ENCODE data around the gene SLC6A6.

SLC6A6 gene

DNA sequence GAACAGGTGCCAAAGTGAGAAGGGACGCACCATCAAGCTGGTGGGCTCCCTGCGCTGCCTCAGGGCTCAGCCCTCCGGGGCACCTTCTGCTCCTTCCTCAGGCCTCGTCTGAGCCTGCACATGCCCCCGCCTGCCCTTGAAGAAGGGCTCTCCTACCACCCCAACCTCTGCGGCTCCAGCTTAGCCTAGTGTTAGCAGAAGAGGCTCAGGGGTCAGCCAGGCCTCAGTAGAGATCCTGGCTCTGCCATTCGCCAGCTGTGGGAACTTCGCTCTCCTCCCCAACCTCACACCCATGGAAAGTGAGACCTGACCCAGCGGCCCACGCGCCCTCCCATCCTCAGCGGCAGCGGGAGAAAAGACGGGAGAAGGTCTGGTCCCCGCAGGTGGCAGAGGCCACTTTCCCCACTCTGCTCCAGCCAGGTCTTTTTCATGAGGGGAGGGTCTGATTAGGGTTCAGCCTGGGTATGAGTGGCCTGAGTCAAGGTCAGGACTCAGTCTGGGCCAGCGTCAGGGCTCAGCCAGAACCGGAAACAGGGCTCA lies 129.5 kb downstream of the SLC6A6 start:
- no peak for DNase-seq

DNA sequence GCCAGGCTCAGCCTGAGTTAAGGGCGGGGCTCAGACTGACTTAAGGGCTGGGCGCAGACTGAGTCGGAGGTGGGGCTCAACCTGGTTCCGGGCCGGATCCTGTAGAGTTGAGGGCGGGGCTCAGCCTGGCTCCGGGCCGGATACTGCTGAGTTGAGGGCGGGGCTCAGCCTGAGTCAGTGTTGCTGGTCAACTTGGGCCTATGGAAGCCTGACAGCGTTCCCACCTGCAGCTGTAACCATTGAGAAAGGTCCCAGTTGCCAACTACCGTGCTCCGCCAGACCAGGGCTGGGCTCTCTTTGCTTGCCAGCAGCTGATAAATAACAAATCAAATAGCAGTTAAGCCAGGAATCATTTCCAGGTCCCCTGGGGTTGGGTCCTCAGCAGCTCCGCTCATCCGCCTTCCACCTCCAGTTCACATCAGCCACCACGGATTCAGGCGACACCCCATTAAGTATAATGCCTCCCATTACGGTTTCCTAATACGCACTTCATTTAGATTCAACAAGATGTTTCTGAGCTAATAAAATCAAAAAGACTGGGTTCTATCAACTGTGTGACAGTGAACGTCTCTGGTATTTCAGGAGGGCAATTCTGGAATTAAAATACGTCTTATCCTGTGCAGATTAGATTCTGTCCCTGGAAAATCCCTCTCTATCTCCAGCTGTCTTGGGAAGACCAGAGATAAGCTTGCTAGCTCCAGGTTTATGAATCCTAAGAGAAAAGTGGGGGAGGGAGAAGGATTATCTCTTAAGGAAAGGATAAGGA lies 130.5 kb downstream of the SLC6A6 start:
- DNase-seq = no peak

- no peak for DNase-seq
These were observed 131.1 kb downstream of the SLC6A6 start for GRCh38 chr3:14533457-14533958.

DNA sequence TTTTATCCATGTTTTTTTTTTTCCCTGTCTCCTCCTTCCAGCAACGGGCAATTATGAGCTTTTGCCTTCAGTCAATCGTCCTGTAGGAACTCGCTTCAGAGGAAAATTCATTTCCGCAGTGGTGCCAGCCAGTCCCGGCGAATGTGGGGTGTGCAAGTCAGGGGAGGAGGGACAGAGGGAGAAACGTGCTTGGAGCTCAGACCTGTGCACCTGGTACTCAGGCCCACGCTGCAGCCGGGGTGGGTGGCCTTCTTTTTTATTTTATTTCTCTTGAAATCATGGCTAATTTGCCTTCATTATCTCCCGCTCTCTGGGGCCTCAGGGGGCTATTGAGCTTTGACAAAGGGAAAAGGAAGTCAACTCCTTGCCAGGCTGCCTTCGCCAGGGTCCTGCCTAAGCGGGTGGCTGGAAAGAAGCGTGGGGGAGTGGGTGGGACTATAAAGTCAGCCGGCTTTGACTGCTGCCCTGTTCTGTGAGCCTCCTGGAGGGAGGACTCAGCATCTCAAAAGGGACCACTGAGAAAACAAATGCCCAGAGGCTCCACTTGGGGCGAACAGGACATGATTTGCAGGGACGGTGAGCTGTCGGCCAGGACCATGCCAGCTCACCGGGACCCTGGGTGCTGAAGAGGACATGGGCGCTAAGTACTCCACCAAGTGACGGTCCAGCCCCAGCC lies 132.2 kb downstream of the SLC6A6 start:
- DNase-seq = no peak

- no peak for DNase-seq
These were observed 133.2 kb downstream of the SLC6A6 start for GRCh38 chr3:14535616-14536015.

GRCh38 chr3:14536055-14536815 lies 133.8 kb downstream of the SLC6A6 start:
- DNase-seq = no peak

- no peak for DNase-seq
These were observed 134.6 kb downstream of the SLC6A6 start for GRCh38 chr3:14536837-14537589.

DNA sequence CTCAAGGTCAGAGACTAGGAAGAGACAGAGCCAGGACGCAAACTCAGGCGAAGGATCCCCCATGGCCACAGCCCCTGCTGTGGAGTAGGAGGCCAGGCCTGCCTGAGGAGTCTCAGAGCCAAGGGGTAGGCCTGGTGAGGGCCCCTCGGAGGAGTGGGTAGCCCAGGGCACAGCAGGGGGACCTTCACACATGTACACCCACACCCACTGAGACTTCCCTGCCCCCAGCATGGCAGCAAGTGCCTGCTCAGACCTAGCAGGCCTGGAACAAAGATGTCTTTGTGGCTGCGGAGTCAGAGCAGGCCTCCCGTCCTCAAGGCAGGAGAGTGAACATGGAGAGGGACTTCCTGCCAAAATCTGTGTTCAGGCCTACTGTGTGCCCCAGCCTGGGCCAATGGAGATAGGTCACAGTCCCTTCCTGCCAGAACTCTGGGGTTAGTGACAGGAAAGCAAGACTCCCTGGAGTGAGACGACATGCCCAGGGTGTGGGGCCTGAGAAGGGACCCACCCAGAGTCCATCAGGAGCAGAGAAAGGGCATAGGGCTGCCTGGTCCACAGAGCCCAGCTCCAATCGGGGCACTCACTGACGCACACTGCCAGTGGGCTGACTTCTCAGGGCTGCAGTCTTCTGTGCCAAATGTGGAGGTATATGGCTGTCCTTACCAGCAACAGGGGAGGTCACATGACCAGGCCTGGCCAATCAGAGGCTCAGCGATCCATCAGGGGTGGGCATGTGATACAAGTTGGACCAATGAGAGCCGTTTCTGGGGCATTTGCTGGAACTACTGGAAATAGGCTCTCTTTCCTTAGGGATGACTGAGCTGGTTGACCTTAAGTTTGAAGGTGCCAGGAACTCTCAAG lies 135.4 kb downstream of the SLC6A6 start:
- DNase-seq = no peak

- DNase-seq = no peak
These were observed 136.2 kb downstream of the SLC6A6 start for GRCh38 chr3:14538451-14539088.

Measured in NCI-H2029 treated with DMSO at 0.1 percent for 48 hours (cell line).